HG02852 (cell line): ENCODE data around the gene CA10.

Experiments used
- ATAC-seq: cut with Tn5 transposase; IDR thresholded peaks from one replicate; pipeline ENCODE4 v1.9.1; 2021; ENCODE audit warnings: mild to moderate bottlenecking, moderate library complexity; ENCODE audit not compliant: unreplicated experiment

Gene CA10

GRCh38 chr17:51793686-51794085 is 364.8 kb downstream of the CA10 start:
- no peak for ATAC-seq

- ATAC-seq, result peak; percentile 71
Measured at GRCh38 chr17:51778842-51779241, 379.7 kb downstream of the CA10 start.

GRCh38 chr17:51770027-51770759 is 388.3 kb downstream of the CA10 start:
- no peak for ATAC-seq

GRCh38 chr17:51769231-51769630 is 389.3 kb downstream of the CA10 start:
- no peak for ATAC-seq

- no peak for ATAC-seq
Measured at GRCh38 chr17:51768706-51769105, 389.8 kb downstream of the CA10 start.

GRCh38 chr17:51767287-51767686 is 391.2 kb downstream of the CA10 start:
- no peak for ATAC-seq

- no peak for ATAC-seq
Measured at GRCh38 chr17:51765282-51766135, 393.0 kb downstream of the CA10 start.

GRCh38 chr17:51764387-51764971 is 394.0 kb downstream of the CA10 start:
- peak; percentile 97 for ATAC-seq

- no peak for ATAC-seq
Measured at GRCh38 chr17:51763058-51763457, 395.5 kb downstream of the CA10 start.

GRCh38 chr17:51761105-51761504 is 397.4 kb downstream of the CA10 start:
- ATAC-seq, result no peak

GRCh38 chr17:51759260-51759659 is 399.3 kb downstream of the CA10 start:
- no peak for ATAC-seq

GRCh38 chr17:51751072-51751471 is 407.4 kb downstream of the CA10 start:
- no peak for ATAC-seq

- ATAC-seq, result no peak
Measured at GRCh38 chr17:51748749-51749604, 409.5 kb downstream of the CA10 start.

- ATAC-seq, result no peak
Measured at GRCh38 chr17:51746421-51746820, 412.1 kb downstream of the CA10 start.

GRCh38 chr17:51745993-51746392 is 412.5 kb downstream of the CA10 start:
- no peak for ATAC-seq

GRCh38 chr17:51743477-51743876 is 415.0 kb downstream of the CA10 start:
- ATAC-seq, result no peak

GRCh38 chr17:51742571-51742970 is 415.9 kb downstream of the CA10 start:
- ATAC-seq, result no peak

- ATAC-seq, result no peak
Measured at GRCh38 chr17:51741458-51741857, 417.1 kb downstream of the CA10 start.

- no peak for ATAC-seq
Measured at GRCh38 chr17:51740531-51740930, 418.0 kb downstream of the CA10 start.

- no peak for ATAC-seq
Measured at GRCh38 chr17:51739245-51739886, 419.1 kb downstream of the CA10 start.
